Left ventricle myocardium inferior (tissue), 1 donor: Measurements from ENCODE around the gene PRG3. TPM values are rescaled to one million over a fixed set of nuclear protein-coding genes. Genes with fewer than 3 reads are reported as not detected.

ENCODE experiments used
- DNase-seq: peaks from one replicate; pipeline ENCODE4 v3.0.0-alpha.2; 2020
- H3K27ac ChIP-seq: fragments of 200-600 bp; replicated peaks from 2 replicates; pipeline ENCODE4 v1.8.0; 2021
- H3K27me3 ChIP-seq: fragments of 200-600 bp; 2 replicates; pipeline ENCODE4 v1.8.0; 2021; ENCODE audit warnings: low read depth
- H3K36me3 ChIP-seq: fragments of 200-600 bp; 2 replicates; pipeline ENCODE4 v1.8.0; 2021
- H3K4me1 ChIP-seq: fragments of 200-600 bp; 2 replicates; pipeline ENCODE4 v1.8.0; 2021
- H3K4me3 ChIP-seq: fragments of 200-600 bp; 2 replicates; pipeline ENCODE4 v1.8.0; 2021; ENCODE audit warnings: mild to moderate bottlenecking, moderate library complexity
- H3K9me3 ChIP-seq: fragments of 200-600 bp; replicated peaks from 2 replicates; pipeline ENCODE4 v1.8.0; 2021
- intact Hi-C: fragments of 100-400 bp; cut with micrococcal nuclease; formaldehyde crosslinking; loops from one replicate; pipeline ENCODE4 v1.11.0; 2022
- total RNA-seq: library from RNA; stranded (reverse); fragmentation: NEBNext Ultra II Directional; extraction: Animal tissue kit (Norgen Biotek cat#: 25700); gene quantifications from one replicate; pipeline ENCODE4 v1.2.1, GENCODE V29; 2021
- TF ChIP-seq, protein P1 (sequence below): fragments of 200-600 bp; IDR thresholded peaks from 2 replicates; pipeline ENCODE4 v1.8.0; 2021; ENCODE audit warnings: antibody characterized with exemption, mild to moderate bottlenecking, borderline replicate concordance
- donor health status: DM: no; HTN: yes; CAD: no; lungs with severe emphysema.

PRG3 gene
- total RNA-seq, 1 donor from 2014 or later = not detected

DNA sequence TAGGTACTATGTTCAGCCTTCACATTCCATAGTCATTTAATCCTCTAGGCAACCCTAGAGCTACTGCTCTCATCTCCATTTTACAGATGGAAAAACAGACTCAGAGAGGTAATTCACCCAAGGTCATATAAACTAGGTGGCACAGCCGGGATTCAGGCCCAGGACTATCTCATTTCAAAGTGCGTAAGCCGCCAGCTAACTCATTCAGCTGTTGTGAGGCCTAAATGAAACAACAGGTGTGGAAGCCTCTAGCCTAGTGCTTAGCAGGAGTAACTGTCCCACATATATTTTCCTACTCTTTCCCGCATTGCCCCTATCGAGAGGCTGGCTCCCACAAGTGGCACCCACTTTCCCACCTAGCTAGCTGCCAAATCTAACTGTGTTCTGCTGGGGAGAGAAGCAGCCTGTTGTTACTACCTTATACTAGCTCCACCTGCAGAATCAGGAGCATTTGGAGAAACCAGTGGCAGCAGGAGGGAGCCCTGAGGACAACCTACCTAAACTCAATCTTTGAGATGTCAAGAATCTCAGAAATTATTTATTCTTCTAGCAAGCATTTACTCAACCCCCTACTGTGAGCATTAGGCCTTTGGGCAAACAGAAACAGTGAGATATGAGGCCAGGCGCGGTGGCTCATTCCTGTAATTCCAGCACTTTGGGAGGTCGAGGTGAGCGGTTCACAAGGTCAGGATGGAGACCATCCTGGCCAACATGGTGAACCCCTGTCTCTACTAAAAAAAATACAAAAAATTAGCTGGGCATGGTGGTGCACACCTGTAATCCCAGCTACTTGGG is 20.9 kb downstream of the PRG3 start:
- TF ChIP-seq, protein P1, sequence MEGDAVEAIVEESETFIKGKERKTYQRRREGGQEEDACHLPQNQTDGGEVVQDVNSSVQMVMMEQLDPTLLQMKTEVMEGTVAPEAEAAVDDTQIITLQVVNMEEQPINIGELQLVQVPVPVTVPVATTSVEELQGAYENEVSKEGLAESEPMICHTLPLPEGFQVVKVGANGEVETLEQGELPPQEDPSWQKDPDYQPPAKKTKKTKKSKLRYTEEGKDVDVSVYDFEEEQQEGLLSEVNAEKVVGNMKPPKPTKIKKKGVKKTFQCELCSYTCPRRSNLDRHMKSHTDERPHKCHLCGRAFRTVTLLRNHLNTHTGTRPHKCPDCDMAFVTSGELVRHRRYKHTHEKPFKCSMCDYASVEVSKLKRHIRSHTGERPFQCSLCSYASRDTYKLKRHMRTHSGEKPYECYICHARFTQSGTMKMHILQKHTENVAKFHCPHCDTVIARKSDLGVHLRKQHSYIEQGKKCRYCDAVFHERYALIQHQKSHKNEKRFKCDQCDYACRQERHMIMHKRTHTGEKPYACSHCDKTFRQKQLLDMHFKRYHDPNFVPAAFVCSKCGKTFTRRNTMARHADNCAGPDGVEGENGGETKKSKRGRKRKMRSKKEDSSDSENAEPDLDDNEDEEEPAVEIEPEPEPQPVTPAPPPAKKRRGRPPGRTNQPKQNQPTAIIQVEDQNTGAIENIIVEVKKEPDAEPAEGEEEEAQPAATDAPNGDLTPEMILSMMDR = no peak
- peaks cover 4% of the 10 kb centered on the region for H3K27me3 ChIP-seq
- DNase-seq = no peak
- no peak overlapping the region for H3K4me3 ChIP-seq
- intact Hi-C loops = no loop called here
- H3K4me1 ChIP-seq = peaks cover 22% of the 10 kb centered on the region
- H3K36me3 ChIP-seq = no peaks in the 10 kb centered on the region
- H3K27ac ChIP-seq = no peak overlapping the region
- H3K9me3 ChIP-seq = no peaks in the 10 kb centered on the region

DNA sequence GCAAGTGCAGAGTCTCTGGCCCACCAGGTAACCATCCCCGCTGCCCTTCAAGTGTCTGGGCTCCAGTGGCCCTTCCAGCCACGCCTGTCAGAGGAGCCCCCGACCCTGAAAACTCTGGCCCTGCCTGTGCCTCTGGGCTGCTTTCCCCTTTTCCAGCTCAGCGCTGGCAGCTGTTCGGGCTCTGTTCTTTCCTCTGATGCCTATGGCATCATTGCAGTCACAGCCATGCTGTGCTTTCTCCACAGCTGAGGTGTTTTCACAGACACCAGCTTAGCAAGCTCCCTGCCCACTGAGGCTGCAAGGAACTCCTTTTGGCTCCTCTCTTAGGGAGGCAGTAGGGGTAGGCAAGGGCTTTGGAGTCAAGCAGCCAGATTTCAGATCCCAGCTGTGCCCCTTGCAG is 21.6 kb downstream of the PRG3 start:
- no peaks in the 10 kb centered on the region for H3K9me3 ChIP-seq

DNA sequence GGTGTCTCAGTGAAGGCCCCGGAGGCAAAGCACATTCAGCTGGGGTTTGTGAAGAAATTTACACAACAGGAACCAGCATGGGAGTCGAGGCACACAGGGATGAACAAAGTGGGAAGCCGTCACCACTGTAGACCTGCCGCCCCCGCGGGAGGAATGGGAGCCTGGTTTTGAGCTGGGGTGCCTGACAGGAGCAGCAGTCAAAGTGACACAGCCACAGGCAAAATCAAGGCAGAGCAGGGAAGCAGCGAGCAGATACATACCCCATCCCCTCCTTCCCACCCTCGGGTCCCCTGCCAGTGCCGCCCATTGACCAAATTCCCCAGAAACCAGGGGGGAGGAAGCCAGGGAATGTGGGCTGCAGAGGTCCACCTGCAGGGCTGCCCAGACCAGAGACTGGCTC is 22.0 kb downstream of the PRG3 start:
- no peak for DNase-seq
- no peaks in the 10 kb centered on the region for H3K9me3 ChIP-seq
- H3K27ac ChIP-seq = no peak overlapping the region
- no peak overlapping the region for H3K4me3 ChIP-seq
- intact Hi-C loops = no loop called here
- H3K4me1 ChIP-seq = peaks cover 22% of the 10 kb centered on the region
- no peaks in the 10 kb centered on the region for H3K27me3 ChIP-seq
- TF ChIP-seq, protein P1 = no peak
- H3K36me3 ChIP-seq = no peaks in the 10 kb centered on the region

More for the DNA sequence above, 21.6 kb downstream of the PRG3 start:
- peaks cover 22% of the 10 kb centered on the region for H3K4me1 ChIP-seq
- no peak overlapping the region for H3K27ac ChIP-seq
- no peak overlapping the region for H3K4me3 ChIP-seq
- TF ChIP-seq, protein P1 = no peak
- H3K27me3 ChIP-seq = no peaks in the 10 kb centered on the region
- no peak for DNase-seq
- intact Hi-C loops = no loop called here
- no peaks in the 10 kb centered on the region for H3K36me3 ChIP-seq

DNA sequence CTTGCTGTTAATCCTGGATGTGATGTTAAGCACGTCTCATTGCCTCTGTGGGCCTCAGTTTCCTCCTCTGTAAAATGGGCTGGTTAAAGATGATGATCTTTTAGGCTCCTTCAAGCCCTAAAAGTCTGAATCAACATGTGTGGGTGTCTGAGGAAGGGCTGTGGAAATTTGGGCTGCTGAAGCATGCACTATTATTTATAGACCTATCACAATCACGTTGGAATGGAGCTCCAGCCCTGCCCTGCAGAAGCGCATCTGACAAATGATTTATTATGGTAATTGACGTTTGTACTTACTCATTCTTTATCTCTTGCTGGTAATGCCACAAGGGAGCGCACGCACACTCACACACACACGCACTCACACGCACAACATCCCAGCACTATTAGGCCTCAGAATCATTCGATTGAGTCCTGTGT is 22.4 kb downstream of the PRG3 start:
- Histone ChIP-seq H3K4me3 (no peak overlapping the region), H3K27ac (peak overlapping the region; percentile 64), H3K4me1 (peaks cover 22% of the 10 kb centered on the region), H3K36me3 (no peaks in the 10 kb centered on the region), H3K27me3 (no peaks in the 10 kb centered on the region), H3K9me3 (no peaks in the 10 kb centered on the region)
- DNase-seq = no peak
- intact Hi-C loops = no loop called here
- TF ChIP-seq, protein P1 = no peak

DNA sequence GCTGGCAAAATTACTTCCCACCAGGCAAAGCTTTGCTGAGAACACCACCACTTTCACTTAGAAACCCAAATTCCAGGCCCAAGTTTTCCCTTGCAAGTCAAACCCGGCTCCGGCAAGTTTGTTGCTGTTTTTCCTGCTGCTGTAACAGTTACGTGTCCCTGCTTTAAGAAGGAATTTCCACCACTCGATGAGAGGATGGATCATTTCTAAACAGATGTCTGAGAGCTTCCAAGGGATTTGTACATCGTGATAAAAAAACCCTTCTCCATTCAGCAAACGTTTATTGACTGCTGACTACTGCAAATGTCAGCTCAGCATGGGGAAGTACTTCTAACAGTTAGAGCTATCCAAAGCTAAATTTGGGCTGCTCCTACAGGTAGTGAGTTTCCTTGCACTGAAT is 23.1 kb downstream of the PRG3 start:
- TF ChIP-seq, protein P1 = no peak
- Histone ChIP-seq H3K27ac (peak overlapping the region; percentile 64), H3K27me3 (no peaks in the 10 kb centered on the region), H3K36me3 (no peaks in the 10 kb centered on the region), H3K4me3 (no peak overlapping the region), H3K9me3 (no peaks in the 10 kb centered on the region), H3K4me1 (peaks cover 22% of the 10 kb centered on the region)
- no peak for DNase-seq
- intact Hi-C loops = no loop called here
